Fibroblast of the aortic adventitia (primary cell): ENCODE results near the gene COL1A1. TPM values are rescaled to one million over a fixed set of nuclear protein-coding genes. Genes with fewer than 3 reads are reported as not detected.

Experiments
- DNase-seq: peaks from one replicate; pipeline ENCODE4 v3.0.0-alpha.2; 2010; ENCODE audit warnings: low read depth
- H3K4me3 ChIP-seq: 2 replicates; pipeline ENCODE4 v1.5.1; 2011; ENCODE audit warnings: low read depth, mild to moderate bottlenecking, control low read depth, low read length, moderate library complexity
- CTCF ChIP-seq: IDR thresholded peaks from 2 replicates; pipeline ENCODE4 v1.5.1; 2011; ENCODE audit warnings: mild to moderate bottlenecking, low read length, control low read depth, inconsistent platforms; ENCODE audit not compliant: insufficient read depth
- total RNA-seq: library from RNA; depleted of rRNA; stranded (reverse); fragments of >200 nt; gene quantifications from 2 replicates; pipeline ENCODE4 v1.2.3, GENCODE V29; 2012; ENCODE audit warnings: low replicate concordance

The COL1A1 gene
- total RNA-seq, 1 donor = 2,633 TPM

- no peak for TF ChIP-seq CTCF
- no peak overlapping the region for H3K4me3 ChIP-seq
- no peak for DNase-seq
Observed at GRCh38 chr17:50172130-50172529, 29.3 kb downstream of the COL1A1 start.

GRCh38 chr17:50171371-50172071 lies 29.9 kb downstream of the COL1A1 start:
- DNase-seq = no peak
- H3K4me3 ChIP-seq = no peak overlapping the region
- no peak for TF ChIP-seq CTCF

- no peak for TF ChIP-seq CTCF
- no peak overlapping the region for H3K4me3 ChIP-seq
- DNase-seq = peak; percentile 31
Observed at GRCh38 chr17:50170662-50171370, 30.6 kb downstream of the COL1A1 start.

GRCh38 chr17:50169881-50170459 lies 31.5 kb downstream of the COL1A1 start:
- H3K4me3 ChIP-seq = no peak overlapping the region
- TF ChIP-seq CTCF = no peak
- DNase-seq = no peak

GRCh38 chr17:50169121-50169764 lies 32.2 kb downstream of the COL1A1 start:
- DNase-seq = peak; percentile 82
- H3K4me3 ChIP-seq = no peak overlapping the region
- peak; percentile 87 for TF ChIP-seq CTCF

GRCh38 chr17:50168319-50168718 lies 33.1 kb downstream of the COL1A1 start:
- no peak for DNase-seq
- no peak for TF ChIP-seq CTCF
- H3K4me3 ChIP-seq = no peak overlapping the region
